GM23338 (cell line): ENCODE measurements around the gene YWHAE. TPM values are rescaled to one million over a fixed set of nuclear protein-coding genes. Genes with fewer than 3 reads are reported as not detected.

Source experiments
- ATAC-seq: fragments of 200-7000 bp; cut with Tn5 transposase; 3 replicates; pipeline ENCODE4 v1.9.1; 2020
- DNase-seq: peaks from one replicate; pipeline ENCODE4 v3.0.0-alpha.2; 2015; ENCODE audit warnings: low spot score
- H2AFZ ChIP-seq: fragments of 200-600 bp; sonication (generic); 2 replicates; pipeline ENCODE4 v1.8.0; 2016; ENCODE audit warnings: antibody characterized with exemption, mild to moderate bottlenecking, moderate library complexity
- H3F3A ChIP-seq: fragments of 200-600 bp; sonication (generic); replicated peaks from 2 replicates; pipeline ENCODE4 v1.8.0; 2017; ENCODE audit warnings: antibody characterized with exemption, mixed run types, low read depth
- H3K27ac ChIP-seq: fragments of 200-600 bp; sonication (generic); 2 replicates; pipeline ENCODE4 v1.6.1; 2016; ENCODE audit warnings: low read depth
- H3K27me3 ChIP-seq: fragments of 200-600 bp; sonication (generic); 2 replicates; pipeline ENCODE4 v1.8.0; 2016; ENCODE audit warnings: mild to moderate bottlenecking, mixed run types, moderate library complexity; ENCODE audit not compliant: insufficient read depth
- H3K36me3 ChIP-seq: fragments of 200-600 bp; sonication (generic); 2 replicates; pipeline ENCODE4 v1.8.0; 2016; ENCODE audit warnings: mild to moderate bottlenecking; ENCODE audit not compliant: insufficient read depth
- H3K4me1 ChIP-seq: fragments of 200-600 bp; sonication (generic); 2 replicates; pipeline ENCODE4 v1.8.0; 2016; ENCODE audit warnings: mild to moderate bottlenecking, moderate library complexity; ENCODE audit not compliant: insufficient read depth
- H3K4me2 ChIP-seq: fragments of 200-600 bp; sonication (generic); 2 replicates; pipeline ENCODE4 v1.7.1; 2017; ENCODE audit warnings: mixed run types
- H3K4me3 ChIP-seq: fragments of 200-600 bp; sonication (generic); 2 replicates; pipeline ENCODE4 v1.6.1; 2016; ENCODE audit warnings: mixed run types
- H3K79me2 ChIP-seq: fragments of 200-600 bp; sonication (generic); replicated peaks from 2 replicates; pipeline ENCODE4 v1.8.0; 2017; ENCODE audit warnings: mild to moderate bottlenecking; ENCODE audit not compliant: insufficient read depth
- H3K9me2 ChIP-seq: fragments of 200-600 bp; sonication (generic); 2 replicates; pipeline ENCODE4 v1.8.0; 2017; ENCODE audit not compliant: insufficient read depth
- H4K20me1 ChIP-seq: fragments of 200-600 bp; sonication (generic); replicated peaks from 2 replicates; pipeline ENCODE4 v1.8.0; 2017; ENCODE audit warnings: mild to moderate bottlenecking; ENCODE audit not compliant: insufficient read depth
- H3K27ac Mint-ChIP-seq: 2 replicates; pipeline ENCODE4 v1.8.0; 2020; ENCODE audit warnings: inconsistent platforms, mild to moderate bottlenecking, moderate library complexity, mixed read lengths
- H3K27me3 Mint-ChIP-seq: 3 replicates; pipeline ENCODE4 v1.8.0; 2022; ENCODE audit warnings: low read depth, mild to moderate bottlenecking, moderate library complexity, mixed read lengths, inconsistent platforms; ENCODE audit not compliant: insufficient read depth, poor library complexity
- H3K36me3 Mint-ChIP-seq: 3 replicates; pipeline ENCODE4 v1.8.0; 2021; ENCODE audit warnings: low read depth, mild to moderate bottlenecking, inconsistent platforms, moderate library complexity, mixed read lengths
- H3K4me1 Mint-ChIP-seq: 3 replicates; pipeline ENCODE4 v1.8.0; 2020; ENCODE audit warnings: mild to moderate bottlenecking, inconsistent platforms, mixed read lengths
- H3K4me3 Mint-ChIP-seq: 3 replicates; pipeline ENCODE4 v1.8.0; 2021; ENCODE audit warnings: moderate library complexity, mild to moderate bottlenecking, inconsistent platforms, mixed read lengths
- H3K9me3 Mint-ChIP-seq: 3 replicates; pipeline ENCODE4 v1.8.0; 2020; ENCODE audit warnings: moderate library complexity, mild to moderate bottlenecking, inconsistent platforms, mixed read lengths
- CREB1 ChIP-seq: fragments of 250-450 bp; sonication (Bioruptor Pico); IDR thresholded peaks from 2 replicates; pipeline ENCODE4 v1.5.0; 2020; ENCODE audit warnings: low read depth, mild to moderate bottlenecking, moderate library complexity
- EZH2phosphoT487 ChIP-seq: fragments of 200-600 bp; sonication (generic); IDR thresholded peaks from one replicate; pipeline ENCODE4 v1.8.1; 2018; ENCODE audit warnings: antibody characterized with exemption; ENCODE audit not compliant: unreplicated experiment
- JUNB ChIP-seq: IDR thresholded peaks from one replicate; pipeline ENCODE4 v1.6.1; 2016; ENCODE audit warnings: antibody characterized with exemption; ENCODE audit not compliant: unreplicated experiment
- STAT1 ChIP-seq: IDR thresholded peaks from one replicate; pipeline ENCODE4 v1.6.1; 2016; ENCODE audit warnings: antibody characterized with exemption; ENCODE audit not compliant: unreplicated experiment
- ZNF114 ChIP-seq: fragments of 250-450 bp; sonication (Bioruptor Pico); IDR thresholded peaks from 2 replicates; pipeline ENCODE4 v1.5.0; 2020; ENCODE audit warnings: mild to moderate bottlenecking, moderate library complexity
- ZNF331 ChIP-seq: fragments of 250-450 bp; sonication (Bioruptor Pico); IDR thresholded peaks from 2 replicates; pipeline ENCODE4 v1.5.0; 2020; ENCODE audit warnings: low read depth, mild to moderate bottlenecking, moderate library complexity
- polyA plus RNA-seq: library from polyadenylated mRNA; unstranded; fragments of >200 nt; fragmentation: Nextera tagmentation; extraction: Ambion mirVana; gene quantifications from 2 replicates; pipeline ENCODE4 v1.2.1, GENCODE V29; 2016
- total RNA-seq: library from RNA; depleted of rRNA; stranded (reverse); fragments of >200 nt; shearing (Covaris generic); gene quantifications from 2 replicates; pipeline ENCODE4 v1.2.3, GENCODE V29; 2014
- TF ChIP-seq, protein P1 (sequence below): IDR thresholded peaks from one replicate; pipeline ENCODE4 v1.6.1; 2018; ENCODE audit warnings: antibody characterized with exemption; ENCODE audit not compliant: unreplicated experiment
- TF ChIP-seq, protein P2 (sequence below): fragments of 250-450 bp; sonication (Bioruptor Pico); IDR thresholded peaks from 2 replicates; pipeline ENCODE4 v1.5.0; 2020; ENCODE audit warnings: mild to moderate bottlenecking, moderate library complexity
- TF ChIP-seq, protein P3 (sequence below): IDR thresholded peaks from 2 replicates; pipeline ENCODE4 v1.6.1; 2016; ENCODE audit warnings: antibody characterized with exemption
- TF ChIP-seq, protein P4 (sequence below), 2 experiments: fragments of 200-600 bp in 1 of 2; sonication (generic) in 1 of 2; conservative IDR thresholded peaks; 2 replicates each; pipeline versions ENCODE4 v1.5.1 to v1.6.1; 2016 to 2017; ENCODE audit warnings: antibody characterized with exemption in 2 of 2, low read depth in 2 of 2, mild to moderate bottlenecking in 2 of 2, moderate library complexity in 1 of 2

The YWHAE gene
- total and polyA plus RNA-seq, 2 experiments from 2014 or later, result 1,251 to 1,283 TPM

DNA sequence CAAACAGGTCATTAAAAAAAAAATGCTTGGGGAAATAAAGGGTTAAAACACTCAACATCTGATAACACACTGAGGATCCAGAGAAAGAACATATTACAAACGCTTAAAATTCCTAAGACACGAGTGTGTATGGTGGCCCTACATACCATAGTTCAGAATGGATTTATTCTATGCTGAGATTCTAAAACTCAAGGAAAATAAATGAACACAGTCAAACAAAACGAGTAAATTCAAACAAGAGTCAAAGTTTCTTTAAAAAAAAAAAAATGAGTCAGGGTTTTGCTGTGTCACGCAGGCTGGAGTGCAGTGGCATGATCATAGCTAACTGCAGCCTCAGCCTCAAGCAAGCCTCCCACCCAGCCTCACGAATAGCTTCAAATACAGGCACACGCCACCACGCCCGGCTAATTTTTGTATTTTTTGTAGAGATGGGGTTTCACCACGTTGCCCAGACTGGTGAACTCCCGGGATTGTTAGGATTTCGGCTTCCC is 38.6 kb upstream of the YWHAE start:
- Histone ChIP-seq H3K27me3 (no peaks in the 10 kb centered on the region), H3K4me3 (no peak overlapping the region), H3K4me1 (no peaks in the 10 kb centered on the region), H3K27ac (0 out of 2 replicates have a peak overlapping the region, but pooled peaks have one; percentile 22), H3K4me2 (no peak overlapping the region), H3F3A (peaks cover 24% of the 10 kb centered on the region), H3K9me2 (no peaks in the 10 kb centered on the region), H4K20me1 (peaks cover 52% of the 10 kb centered on the region), H2AFZ (no peak overlapping the region), H3K36me3 (peaks cover 22% of the 10 kb centered on the region), H3K79me2 (peaks cover 100% of the 10 kb centered on the region)
- Mint-ChIP-seq H3K4me3 (no peak overlapping the region), H3K9me3 (no peaks in the 10 kb centered on the region), H3K27me3 (peaks cover 7% of the 10 kb centered on the region), H3K4me1 (no peaks in the 10 kb centered on the region), H3K27ac (peak overlapping the region; percentile 90), H3K36me3 (peaks cover 29% of the 10 kb centered on the region)
- DNase-seq (no peak), ATAC-seq (no peak)
- TF ChIP-seq ZNF114 (no peak), CREB1 (CRISPR knock-in tag) (no peak), EZH2phosphoT487 (no peak), JUNB (no peak), STAT1 (no peak), ZNF331 (CRISPR knock-in tag) (no peak)
- TF ChIP-seq, protein P1, sequence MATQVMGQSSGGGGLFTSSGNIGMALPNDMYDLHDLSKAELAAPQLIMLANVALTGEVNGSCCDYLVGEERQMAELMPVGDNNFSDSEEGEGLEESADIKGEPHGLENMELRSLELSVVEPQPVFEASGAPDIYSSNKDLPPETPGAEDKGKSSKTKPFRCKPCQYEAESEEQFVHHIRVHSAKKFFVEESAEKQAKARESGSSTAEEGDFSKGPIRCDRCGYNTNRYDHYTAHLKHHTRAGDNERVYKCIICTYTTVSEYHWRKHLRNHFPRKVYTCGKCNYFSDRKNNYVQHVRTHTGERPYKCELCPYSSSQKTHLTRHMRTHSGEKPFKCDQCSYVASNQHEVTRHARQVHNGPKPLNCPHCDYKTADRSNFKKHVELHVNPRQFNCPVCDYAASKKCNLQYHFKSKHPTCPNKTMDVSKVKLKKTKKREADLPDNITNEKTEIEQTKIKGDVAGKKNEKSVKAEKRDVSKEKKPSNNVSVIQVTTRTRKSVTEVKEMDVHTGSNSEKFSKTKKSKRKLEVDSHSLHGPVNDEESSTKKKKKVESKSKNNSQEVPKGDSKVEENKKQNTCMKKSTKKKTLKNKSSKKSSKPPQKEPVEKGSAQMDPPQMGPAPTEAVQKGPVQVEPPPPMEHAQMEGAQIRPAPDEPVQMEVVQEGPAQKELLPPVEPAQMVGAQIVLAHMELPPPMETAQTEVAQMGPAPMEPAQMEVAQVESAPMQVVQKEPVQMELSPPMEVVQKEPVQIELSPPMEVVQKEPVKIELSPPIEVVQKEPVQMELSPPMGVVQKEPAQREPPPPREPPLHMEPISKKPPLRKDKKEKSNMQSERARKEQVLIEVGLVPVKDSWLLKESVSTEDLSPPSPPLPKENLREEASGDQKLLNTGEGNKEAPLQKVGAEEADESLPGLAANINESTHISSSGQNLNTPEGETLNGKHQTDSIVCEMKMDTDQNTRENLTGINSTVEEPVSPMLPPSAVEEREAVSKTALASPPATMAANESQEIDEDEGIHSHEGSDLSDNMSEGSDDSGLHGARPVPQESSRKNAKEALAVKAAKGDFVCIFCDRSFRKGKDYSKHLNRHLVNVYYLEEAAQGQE, result no peak
- TF ChIP-seq, protein P2, sequence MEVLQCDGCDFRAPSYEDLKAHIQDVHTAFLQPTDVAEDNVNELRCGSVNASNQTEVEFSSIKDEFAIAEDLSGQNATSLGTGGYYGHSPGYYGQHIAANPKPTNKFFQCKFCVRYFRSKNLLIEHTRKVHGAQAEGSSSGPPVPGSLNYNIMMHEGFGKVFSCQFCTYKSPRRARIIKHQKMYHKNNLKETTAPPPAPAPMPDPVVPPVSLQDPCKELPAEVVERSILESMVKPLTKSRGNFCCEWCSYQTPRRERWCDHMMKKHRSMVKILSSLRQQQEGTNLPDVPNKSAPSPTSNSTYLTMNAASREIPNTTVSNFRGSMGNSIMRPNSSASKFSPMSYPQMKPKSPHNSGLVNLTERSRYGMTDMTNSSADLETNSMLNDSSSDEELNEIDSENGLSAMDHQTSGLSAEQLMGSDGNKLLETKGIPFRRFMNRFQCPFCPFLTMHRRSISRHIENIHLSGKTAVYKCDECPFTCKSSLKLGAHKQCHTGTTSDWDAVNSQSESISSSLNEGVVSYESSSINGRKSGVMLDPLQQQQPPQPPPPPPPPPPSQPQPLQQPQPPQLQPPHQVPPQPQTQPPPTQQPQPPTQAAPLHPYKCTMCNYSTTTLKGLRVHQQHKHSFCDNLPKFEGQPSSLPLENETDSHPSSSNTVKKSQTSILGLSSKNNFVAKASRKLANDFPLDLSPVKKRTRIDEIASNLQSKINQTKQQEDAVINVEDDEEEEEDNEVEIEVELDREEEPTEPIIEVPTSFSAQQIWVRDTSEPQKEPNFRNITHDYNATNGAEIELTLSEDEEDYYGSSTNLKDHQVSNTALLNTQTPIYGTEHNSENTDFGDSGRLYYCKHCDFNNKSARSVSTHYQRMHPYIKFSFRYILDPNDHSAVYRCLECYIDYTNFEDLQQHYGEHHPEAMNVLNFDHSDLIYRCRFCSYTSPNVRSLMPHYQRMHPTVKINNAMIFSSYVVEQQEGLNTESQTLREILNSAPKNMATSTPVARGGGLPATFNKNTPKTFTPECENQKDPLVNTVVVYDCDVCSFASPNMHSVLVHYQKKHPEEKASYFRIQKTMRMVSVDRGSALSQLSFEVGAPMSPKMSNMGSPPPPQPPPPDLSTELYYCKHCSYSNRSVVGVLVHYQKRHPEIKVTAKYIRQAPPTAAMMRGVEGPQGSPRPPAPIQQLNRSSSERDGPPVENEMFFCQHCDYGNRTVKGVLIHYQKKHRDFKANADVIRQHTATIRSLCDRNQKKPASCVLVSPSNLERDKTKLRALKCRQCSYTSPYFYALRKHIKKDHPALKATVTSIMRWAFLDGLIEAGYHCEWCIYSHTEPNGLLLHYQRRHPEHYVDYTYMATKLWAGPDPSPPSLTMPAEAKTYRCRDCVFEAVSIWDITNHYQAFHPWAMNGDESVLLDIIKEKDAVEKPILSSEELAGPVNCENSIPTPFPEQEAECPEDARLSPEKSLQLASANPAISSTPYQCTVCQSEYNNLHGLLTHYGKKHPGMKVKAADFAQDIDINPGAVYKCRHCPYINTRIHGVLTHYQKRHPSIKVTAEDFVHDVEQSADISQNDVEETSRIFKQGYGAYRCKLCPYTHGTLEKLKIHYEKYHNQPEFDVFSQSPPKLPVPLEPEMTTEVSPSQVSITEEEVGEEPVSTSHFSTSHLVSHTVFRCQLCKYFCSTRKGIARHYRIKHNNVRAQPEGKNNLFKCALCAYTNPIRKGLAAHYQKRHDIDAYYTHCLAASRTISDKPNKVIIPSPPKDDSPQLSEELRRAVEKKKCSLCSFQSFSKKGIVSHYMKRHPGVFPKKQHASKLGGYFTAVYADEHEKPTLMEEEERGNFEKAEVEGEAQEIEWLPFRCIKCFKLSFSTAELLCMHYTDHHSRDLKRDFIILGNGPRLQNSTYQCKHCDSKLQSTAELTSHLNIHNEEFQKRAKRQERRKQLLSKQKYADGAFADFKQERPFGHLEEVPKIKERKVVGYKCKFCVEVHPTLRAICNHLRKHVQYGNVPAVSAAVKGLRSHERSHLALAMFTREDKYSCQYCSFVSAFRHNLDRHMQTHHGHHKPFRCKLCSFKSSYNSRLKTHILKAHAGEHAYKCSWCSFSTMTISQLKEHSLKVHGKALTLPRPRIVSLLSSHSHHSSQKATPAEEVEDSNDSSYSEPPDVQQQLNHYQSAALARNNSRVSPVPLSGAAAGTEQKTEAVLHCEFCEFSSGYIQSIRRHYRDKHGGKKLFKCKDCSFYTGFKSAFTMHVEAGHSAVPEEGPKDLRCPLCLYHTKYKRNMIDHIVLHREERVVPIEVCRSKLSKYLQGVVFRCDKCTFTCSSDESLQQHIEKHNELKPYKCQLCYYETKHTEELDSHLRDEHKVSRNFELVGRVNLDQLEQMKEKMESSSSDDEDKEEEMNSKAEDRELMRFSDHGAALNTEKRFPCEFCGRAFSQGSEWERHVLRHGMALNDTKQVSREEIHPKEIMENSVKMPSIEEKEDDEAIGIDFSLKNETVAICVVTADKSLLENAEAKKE (CRISPR knock-in tag), result no peak
- TF ChIP-seq, protein P3, sequence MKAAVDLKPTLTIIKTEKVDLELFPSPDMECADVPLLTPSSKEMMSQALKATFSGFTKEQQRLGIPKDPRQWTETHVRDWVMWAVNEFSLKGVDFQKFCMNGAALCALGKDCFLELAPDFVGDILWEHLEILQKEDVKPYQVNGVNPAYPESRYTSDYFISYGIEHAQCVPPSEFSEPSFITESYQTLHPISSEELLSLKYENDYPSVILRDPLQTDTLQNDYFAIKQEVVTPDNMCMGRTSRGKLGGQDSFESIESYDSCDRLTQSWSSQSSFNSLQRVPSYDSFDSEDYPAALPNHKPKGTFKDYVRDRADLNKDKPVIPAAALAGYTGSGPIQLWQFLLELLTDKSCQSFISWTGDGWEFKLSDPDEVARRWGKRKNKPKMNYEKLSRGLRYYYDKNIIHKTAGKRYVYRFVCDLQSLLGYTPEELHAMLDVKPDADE, result no peak
- TF ChIP-seq, protein P4, sequence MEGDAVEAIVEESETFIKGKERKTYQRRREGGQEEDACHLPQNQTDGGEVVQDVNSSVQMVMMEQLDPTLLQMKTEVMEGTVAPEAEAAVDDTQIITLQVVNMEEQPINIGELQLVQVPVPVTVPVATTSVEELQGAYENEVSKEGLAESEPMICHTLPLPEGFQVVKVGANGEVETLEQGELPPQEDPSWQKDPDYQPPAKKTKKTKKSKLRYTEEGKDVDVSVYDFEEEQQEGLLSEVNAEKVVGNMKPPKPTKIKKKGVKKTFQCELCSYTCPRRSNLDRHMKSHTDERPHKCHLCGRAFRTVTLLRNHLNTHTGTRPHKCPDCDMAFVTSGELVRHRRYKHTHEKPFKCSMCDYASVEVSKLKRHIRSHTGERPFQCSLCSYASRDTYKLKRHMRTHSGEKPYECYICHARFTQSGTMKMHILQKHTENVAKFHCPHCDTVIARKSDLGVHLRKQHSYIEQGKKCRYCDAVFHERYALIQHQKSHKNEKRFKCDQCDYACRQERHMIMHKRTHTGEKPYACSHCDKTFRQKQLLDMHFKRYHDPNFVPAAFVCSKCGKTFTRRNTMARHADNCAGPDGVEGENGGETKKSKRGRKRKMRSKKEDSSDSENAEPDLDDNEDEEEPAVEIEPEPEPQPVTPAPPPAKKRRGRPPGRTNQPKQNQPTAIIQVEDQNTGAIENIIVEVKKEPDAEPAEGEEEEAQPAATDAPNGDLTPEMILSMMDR (conservative IDR thresholded peaks at IDR 0.05; ENCODE audit: low read depth in 2 of 2), result no peak
